CD14-positive monocyte (primary cell): ENCODE measurements around the gene PDE6C. TPM values are rescaled to one million over a fixed set of nuclear protein-coding genes. Genes with fewer than 3 reads are reported as not detected.

Experiments used
- DNase-seq, 3 donors: peaks; one replicate each; pipeline ENCODE4 v3.0.0-alpha.2; 2011 to 2022
- H2AFZ ChIP-seq: 2 replicates; pipeline ENCODE4 v1.6.0; 2012; ENCODE audit warnings: mild to moderate bottlenecking, low read depth, low read length, inconsistent platforms; ENCODE audit not compliant: insufficient read depth, poor library complexity, severe bottlenecking
- H3K27ac ChIP-seq, 2 donors: 1 replicate in 1 of 2; 2 replicates in 1 of 2; pipeline ENCODE4 v1.5.1; 2012 to 2013; ENCODE audit warnings: low read length in 2 of 2, control low read depth in 1 of 2, inconsistent platforms in 1 of 2, low read depth in 1 of 2, mild to moderate bottlenecking in 1 of 2
- H3K27me3 ChIP-seq, 2 donors: one replicate each; pipeline versions ENCODE4 v1.6.0 to v1.6.1; 2011 to 2013; ENCODE audit warnings: low read length in 2 of 2; ENCODE audit not compliant: control insufficient read depth in 2 of 2, insufficient read depth in 2 of 2
- H3K36me3 ChIP-seq, 2 donors: replicated peaks in 1 of 2; 1 replicate in 1 of 2; 2 replicates in 1 of 2; pipeline versions ENCODE4 v1.5.1 to v1.6.1; 2012 to 2013; ENCODE audit warnings: low read length in 2 of 2, control low read depth in 1 of 2, inconsistent platforms in 1 of 2, mild to moderate bottlenecking in 1 of 2; ENCODE audit not compliant: insufficient read depth in 2 of 2, control insufficient read depth in 1 of 2
- H3K4me1 ChIP-seq, 2 donors: 1 replicate in 1 of 2; 2 replicates in 1 of 2; pipeline versions ENCODE4 v1.5.1 to v1.6.1; 2012 to 2013; ENCODE audit warnings: low read length in 2 of 2, control low read depth in 1 of 2, inconsistent platforms in 1 of 2, mild to moderate bottlenecking in 1 of 2, moderate library complexity in 1 of 2; ENCODE audit not compliant: insufficient read depth in 2 of 2, control insufficient read depth in 1 of 2
- H3K4me2 ChIP-seq: replicated peaks from 2 replicates; pipeline ENCODE3; 2012; ENCODE audit warnings: low read length, moderate library complexity, mild to moderate bottlenecking; ENCODE audit not compliant: poor library complexity, severe bottlenecking; ENCODE audit errors: extremely low read depth
- H3K4me3 ChIP-seq, 3 experiments: fragments of 200-600 bp in 1 of 3; sonication (generic) in 1 of 3; replicated peaks in 1 of 3; 1 replicate in 2 of 3; 2 replicates in 1 of 3; pipeline ENCODE4 v1.5.1; 2011 to 2013; ENCODE audit warnings: low read length in 3 of 3, mild to moderate bottlenecking in 3 of 3, control low read depth in 2 of 3, low read depth in 2 of 3, inconsistent platforms in 1 of 3, moderate library complexity in 1 of 3
- H3K79me2 ChIP-seq: 2 replicates; pipeline ENCODE4 v1.6.0; 2012; ENCODE audit warnings: mild to moderate bottlenecking, control low read depth, inconsistent platforms, low read length, moderate library complexity; ENCODE audit not compliant: insufficient read depth
- H3K9ac ChIP-seq: 2 replicates; pipeline ENCODE4 v1.6.0; 2017; ENCODE audit warnings: low read length, mild to moderate bottlenecking; ENCODE audit not compliant: insufficient read depth, poor library complexity, severe bottlenecking
- H3K9me3 ChIP-seq, 2 donors: replicated peaks in 1 of 2; 1 replicate in 1 of 2; 2 replicates in 1 of 2; pipeline versions ENCODE4 v1.5.1 to v1.6.1; 2012 to 2013; ENCODE audit warnings: low read length in 2 of 2, control low read depth in 1 of 2; ENCODE audit not compliant: control insufficient read depth in 1 of 2, insufficient read depth in 1 of 2
- H4K20me1 ChIP-seq: 2 replicates; pipeline ENCODE4 v1.6.0; 2012; ENCODE audit warnings: mild to moderate bottlenecking, low read length, control low read depth, moderate library complexity; ENCODE audit not compliant: insufficient read depth
- H3K27ac Mint-ChIP-seq, 7 donors: one replicate each; pipeline ENCODE4 v1.8.0; 2020; ENCODE audit warnings: mild to moderate bottlenecking in 7 of 7, mixed read lengths in 7 of 7, moderate library complexity in 6 of 7, inconsistent platforms in 2 of 7
- H3K27me3 Mint-ChIP-seq, 3 donors: one replicate each; pipeline ENCODE4 v1.8.0; 2021 to 2022; ENCODE audit warnings: low read depth in 3 of 3, mild to moderate bottlenecking in 3 of 3, mixed read lengths in 3 of 3, moderate library complexity in 3 of 3, inconsistent platforms in 1 of 3
- H3K36me3 Mint-ChIP-seq, 2 donors: one replicate each; pipeline ENCODE4 v1.8.0; 2020; ENCODE audit warnings: mixed read lengths in 2 of 2, inconsistent platforms in 1 of 2, mild to moderate bottlenecking in 1 of 2
- H3K4me1 Mint-ChIP-seq: one replicate; pipeline ENCODE4 v1.8.0; 2020; ENCODE audit warnings: mild to moderate bottlenecking, mixed read lengths
- H3K4me3 Mint-ChIP-seq, 2 donors: one replicate each; pipeline ENCODE4 v1.8.0; 2020; ENCODE audit warnings: mild to moderate bottlenecking in 2 of 2, mixed read lengths in 2 of 2, moderate library complexity in 1 of 2
- H3K9me3 Mint-ChIP-seq, 7 donors: one replicate each; pipeline ENCODE4 v1.8.0; 2020 to 2022; ENCODE audit warnings: mixed read lengths in 7 of 7, mild to moderate bottlenecking in 6 of 7, moderate library complexity in 6 of 7, inconsistent platforms in 2 of 7
- CTCF ChIP-seq: fragments of 200-600 bp; IDR thresholded peaks from one replicate; pipeline ENCODE4 v1.8.0; 2022; ENCODE audit warnings: antibody characterized with exemption, mild to moderate bottlenecking
- WGBS: methylation state at CpG from one replicate; pipeline ENCODE4 v1.1.5; 2013; ENCODE audit warnings: missing lambda C conversion rate; ENCODE audit not compliant: insufficient coverage; 5-methylcytosine and 5-hydroxymethylcytosine counted together
- intact Hi-C, 2 donors: fragments of 100-400 bp; cut with micrococcal nuclease; formaldehyde crosslinking; loops; one replicate each; pipeline versions ENCODE4 v1.15.0 to v1.15.1; 2023
- polyA plus RNA-seq, 3 donors: library from polyadenylated mRNA; depleted of rRNA in 1 of 3; unstranded in 2 of 3; stranded (reverse) in 1 of 3; fragments of 300-500 nt in 2 of 3; fragments of >200 nt in 1 of 3; fragmentation: Illumina TruSeq in 2 of 3; gene quantifications; 1 replicate in 2 of 3; 2 replicates in 1 of 3; pipeline ENCODE4 v1.2.3, GENCODE V29; 2012 to 2021

PDE6C gene
- polyA plus RNA-seq, 3 donors, result not detected

- DNase-seq, result no peak
- no peak overlapping the region for H2AFZ ChIP-seq
- peak overlapping the region; percentile 54 to 84 for H3K4me3 Mint-ChIP-seq
- peak overlapping the region in 1 of 3 experiments; percentile 61 for H3K4me3 ChIP-seq
- peaks cover 0 to 10% (median 4%) of the 10 kb centered on the region in 7 donors for H3K9me3 Mint-ChIP-seq
- H3K36me3 ChIP-seq, result no peaks in the 10 kb centered on the region
- peaks cover 27 to 42% (median 31%) of the 10 kb centered on the region in 3 donors for H3K27me3 Mint-ChIP-seq
- peaks cover 15 to 27% of the 10 kb centered on the region in 2 donors for H3K27me3 ChIP-seq
- peaks cover 0 to 3% of the 10 kb centered on the region in 2 donors for H3K9me3 ChIP-seq
- H3K79me2 ChIP-seq, result no peaks in the 10 kb centered on the region
- no peak overlapping the region for H3K9ac ChIP-seq
- H3K4me1 Mint-ChIP-seq, result peaks cover 41% of the 10 kb centered on the region
- WGBS, result 29% methylated on average over 1 of the region's 2 CpGs
- peak overlapping the region; percentile 70 for H3K4me2 ChIP-seq
- peak overlapping the region; percentile 14 to 20 for H3K27ac ChIP-seq
- peak overlapping the region in 4 of 7 donors; percentile 33 to 85 (median 79) for H3K27ac Mint-ChIP-seq
- H4K20me1 ChIP-seq, result no peaks in the 10 kb centered on the region
- H3K4me1 ChIP-seq, result peaks cover 34 to 50% of the 10 kb centered on the region in 2 donors
- peaks cover 9 to 13% of the 10 kb centered on the region in 2 donors for H3K36me3 Mint-ChIP-seq
- intact Hi-C loops, result no loop called here
- TF ChIP-seq CTCF, result no peak
These were observed 39.7 kb upstream of the PDE6C start for GRCh38 chr10:93572606-93573005.

DNA sequence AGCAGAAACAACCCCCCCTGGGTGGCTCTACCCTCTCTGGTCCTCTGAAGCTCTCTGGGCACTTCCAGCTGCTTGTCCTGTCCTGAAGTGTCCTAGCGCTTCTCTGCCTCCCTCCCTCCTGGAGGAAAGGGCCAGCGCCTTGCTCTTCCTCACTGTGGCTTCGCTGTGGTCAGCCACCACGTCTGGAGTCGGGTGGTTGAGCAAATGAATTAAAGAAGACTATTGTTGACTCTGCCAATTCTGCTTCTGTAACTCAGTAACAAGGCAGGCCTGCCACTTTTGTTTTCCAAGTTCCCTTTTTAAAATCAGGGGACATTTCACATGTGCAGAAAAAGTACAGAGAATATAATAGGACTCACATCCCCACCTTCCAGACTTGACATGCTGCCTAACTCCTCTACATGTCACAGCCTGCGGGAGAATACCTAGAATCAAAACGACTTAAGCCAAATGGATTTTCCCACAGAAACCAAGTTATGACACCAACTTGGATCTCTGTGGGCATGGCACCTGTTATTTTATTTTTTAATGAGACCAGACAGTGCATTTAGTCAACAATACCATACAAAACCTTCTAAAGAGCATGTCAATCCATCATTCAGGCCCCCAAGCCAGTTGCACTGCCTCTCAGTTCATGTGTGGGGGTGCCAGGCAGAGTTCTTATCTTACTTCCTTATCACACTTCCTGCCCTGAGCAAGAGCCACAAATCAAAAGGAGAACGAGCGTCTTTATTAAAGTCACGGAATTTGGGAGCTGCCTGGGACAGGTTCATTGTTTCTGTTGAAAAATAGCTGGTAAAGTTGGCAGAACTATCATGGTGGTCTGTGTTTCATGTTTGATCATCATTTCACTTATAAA lies 39.1 kb upstream of the PDE6C start:
- Histone ChIP-seq H3K27me3 (peaks cover 10 to 20% of the 10 kb centered on the region in 2 donors), H3K9me3 (peaks cover 0 to under 1% of the 10 kb centered on the region in 2 donors), H3K9ac (no peak overlapping the region), H2AFZ (no peak overlapping the region), H3K36me3 (no peaks in the 10 kb centered on the region), H4K20me1 (no peaks in the 10 kb centered on the region), H3K4me3 (peak overlapping the region in 1 of 3 experiments; percentile 61), H3K4me2 (peak overlapping the region; percentile 70), H3K4me1 (peaks cover 27 to 43% of the 10 kb centered on the region in 2 donors), H3K79me2 (no peaks in the 10 kb centered on the region), H3K27ac (peak overlapping the region; percentile 14 to 20)
- peak overlapping the region in 6 of 7 donors; percentile 51 to 85 (median 78) for H3K27ac Mint-ChIP-seq
- no peak for TF ChIP-seq CTCF
- H3K4me1 Mint-ChIP-seq, result peaks cover 35% of the 10 kb centered on the region
- no CpG with 5 or more reads among the region's 10 CpGs for WGBS
- peak overlapping the region; percentile 54 to 84 for H3K4me3 Mint-ChIP-seq
- intact Hi-C loops, result no loop called here
- H3K9me3 Mint-ChIP-seq, result peaks cover 0 to 5% (median 0%) of the 10 kb centered on the region in 7 donors
- DNase-seq, result peak; percentile 28 to 59 (median 44)
- H3K36me3 Mint-ChIP-seq, result peaks cover 10% of the 10 kb centered on the region in 2 donors
- H3K27me3 Mint-ChIP-seq, result peaks cover 20 to 36% (median 25%) of the 10 kb centered on the region in 3 donors
